ENCODE results near the gene PHF19. TPM values are rescaled to one million over a fixed set of nuclear protein-coding genes. Genes with fewer than 3 reads are reported as not detected.

Gene PHF19
- total RNA-seq, 1 donor from 2014 or later, result 18.9 TPM

DNA sequence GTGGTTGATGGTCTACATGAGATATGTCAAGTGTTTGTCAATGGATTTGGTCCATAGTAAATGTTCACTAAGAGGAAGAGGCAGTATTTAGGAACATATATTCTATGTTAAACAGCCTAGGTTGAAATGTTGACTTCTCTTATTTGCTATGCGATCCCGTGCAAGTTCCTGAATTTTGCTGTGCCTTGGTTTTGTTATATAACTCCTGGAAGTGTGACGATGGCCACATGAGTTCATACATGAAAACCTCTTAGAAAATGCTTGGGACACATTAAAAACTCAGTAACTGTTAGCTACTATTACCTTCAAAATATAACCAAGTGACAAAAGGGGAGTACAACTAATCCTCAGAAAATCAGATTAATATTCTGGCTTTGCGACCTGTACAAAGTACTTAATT, 61.9 kb downstream of the PHF19 start:
- TF ChIP-seq, protein P1, sequence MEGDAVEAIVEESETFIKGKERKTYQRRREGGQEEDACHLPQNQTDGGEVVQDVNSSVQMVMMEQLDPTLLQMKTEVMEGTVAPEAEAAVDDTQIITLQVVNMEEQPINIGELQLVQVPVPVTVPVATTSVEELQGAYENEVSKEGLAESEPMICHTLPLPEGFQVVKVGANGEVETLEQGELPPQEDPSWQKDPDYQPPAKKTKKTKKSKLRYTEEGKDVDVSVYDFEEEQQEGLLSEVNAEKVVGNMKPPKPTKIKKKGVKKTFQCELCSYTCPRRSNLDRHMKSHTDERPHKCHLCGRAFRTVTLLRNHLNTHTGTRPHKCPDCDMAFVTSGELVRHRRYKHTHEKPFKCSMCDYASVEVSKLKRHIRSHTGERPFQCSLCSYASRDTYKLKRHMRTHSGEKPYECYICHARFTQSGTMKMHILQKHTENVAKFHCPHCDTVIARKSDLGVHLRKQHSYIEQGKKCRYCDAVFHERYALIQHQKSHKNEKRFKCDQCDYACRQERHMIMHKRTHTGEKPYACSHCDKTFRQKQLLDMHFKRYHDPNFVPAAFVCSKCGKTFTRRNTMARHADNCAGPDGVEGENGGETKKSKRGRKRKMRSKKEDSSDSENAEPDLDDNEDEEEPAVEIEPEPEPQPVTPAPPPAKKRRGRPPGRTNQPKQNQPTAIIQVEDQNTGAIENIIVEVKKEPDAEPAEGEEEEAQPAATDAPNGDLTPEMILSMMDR (IDR thresholded peaks at IDR 0.05; ENCODE audit: partially characterized antibody, unreplicated experiment), result no peak
- Mint-ChIP-seq H3K4me3 (ENCODE audit: unreplicated experiment) (no peak overlapping the region), H3K27me3 (ENCODE audit: unreplicated experiment) (no peaks in the 10 kb centered on the region), H3K4me1 (ENCODE audit: low read depth, unreplicated experiment) (no peaks in the 10 kb centered on the region), H3K36me3 (ENCODE audit: unreplicated experiment) (no peaks in the 10 kb centered on the region), H3K9me3 (ENCODE audit: unreplicated experiment) (no peaks in the 10 kb centered on the region), H3K27ac (ENCODE audit: unreplicated experiment) (no peak overlapping the region)
- no peak for DNase-seq

DNA sequence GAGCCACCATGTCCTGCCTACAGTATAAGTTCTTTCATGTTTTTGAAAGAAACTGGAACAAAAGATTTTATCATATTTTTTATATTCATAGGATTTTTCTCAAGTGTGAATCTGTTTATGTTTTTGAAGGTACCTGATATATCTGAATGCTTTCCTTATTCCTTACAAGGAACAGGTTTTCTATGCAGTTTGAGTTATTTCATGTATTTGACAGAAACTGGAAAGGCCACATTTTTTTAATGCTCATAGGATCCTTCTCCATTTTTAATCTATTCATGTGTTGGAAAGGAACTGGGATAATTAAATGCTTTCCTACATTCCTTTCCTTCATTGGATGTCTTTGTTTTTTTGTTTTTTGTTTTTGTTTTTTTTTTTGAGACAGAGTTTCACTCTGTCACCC, 68.1 kb downstream of the PHF19 start:
- H3K27ac Mint-ChIP-seq (ENCODE audit: unreplicated experiment), result no peak overlapping the region
- H3K4me1 Mint-ChIP-seq (ENCODE audit: low read depth, unreplicated experiment), result no peaks in the 10 kb centered on the region
- H3K36me3 Mint-ChIP-seq (ENCODE audit: unreplicated experiment), result peaks cover 22% of the 10 kb centered on the region
- peaks cover 5% of the 10 kb centered on the region for H3K9me3 Mint-ChIP-seq (ENCODE audit: unreplicated experiment)
- H3K4me3 Mint-ChIP-seq (ENCODE audit: unreplicated experiment), result no peak overlapping the region
- no peak for DNase-seq
- no peaks in the 10 kb centered on the region for H3K27me3 Mint-ChIP-seq (ENCODE audit: unreplicated experiment)
- TF ChIP-seq, protein P1 (IDR thresholded peaks at IDR 0.05; ENCODE audit: partially characterized antibody, unreplicated experiment), result no peak

DNA sequence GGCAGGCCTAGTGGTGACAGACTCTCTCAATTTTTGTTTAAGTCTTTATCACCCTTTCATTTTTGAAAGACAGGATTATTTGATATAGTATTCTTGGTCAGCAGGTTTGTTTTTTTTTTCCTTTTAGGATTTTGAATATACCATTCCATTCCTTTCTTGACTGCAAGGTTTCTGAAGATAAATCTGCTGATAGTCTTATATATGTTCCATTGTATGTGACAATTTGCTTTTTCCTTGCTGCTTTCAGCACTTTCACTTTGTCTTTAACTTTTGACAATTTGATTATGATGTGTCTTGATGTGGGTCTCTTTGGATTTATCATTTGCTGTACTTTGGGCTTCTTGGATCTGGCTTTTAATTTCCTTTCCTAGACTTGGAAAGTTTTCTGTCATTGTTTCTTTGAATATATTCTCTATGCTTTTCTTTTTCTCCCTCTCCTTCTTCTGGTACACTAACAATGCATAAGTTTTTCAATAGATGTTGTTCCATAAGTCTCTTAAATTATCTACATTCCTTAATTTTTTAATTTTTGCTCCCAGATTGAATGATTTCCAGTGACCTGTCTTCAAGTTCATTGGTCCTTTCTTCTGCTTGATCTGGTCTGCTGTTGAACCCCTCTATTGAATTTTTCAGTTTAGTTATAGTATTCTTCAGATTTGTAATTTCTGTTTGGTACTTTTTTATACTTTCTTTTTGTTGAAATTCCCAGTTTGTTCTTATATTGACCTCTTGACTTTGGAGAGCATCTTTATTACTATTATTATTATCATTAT, 69.2 kb downstream of the PHF19 start:
- Mint-ChIP-seq H3K9me3 (ENCODE audit: unreplicated experiment) (peaks cover 5% of the 10 kb centered on the region), H3K27ac (ENCODE audit: unreplicated experiment) (no peak overlapping the region), H3K4me1 (ENCODE audit: low read depth, unreplicated experiment) (no peaks in the 10 kb centered on the region), H3K27me3 (ENCODE audit: unreplicated experiment) (no peaks in the 10 kb centered on the region), H3K4me3 (ENCODE audit: unreplicated experiment) (no peak overlapping the region), H3K36me3 (ENCODE audit: unreplicated experiment) (peaks cover 22% of the 10 kb centered on the region)
- TF ChIP-seq, protein P1 (IDR thresholded peaks at IDR 0.05; ENCODE audit: partially characterized antibody, unreplicated experiment), result no peak
- no peak for DNase-seq

Other genes starting within 250 kb of the PHF19 start
- 25.4 TPM for gene MEGF9, start 162.7 kb downstream of the PHF19 start, total RNA-seq (ENCODE audit: unreplicated experiment)
- 67.2 TPM for gene FBXW2, start 83.8 kb downstream of the PHF19 start, total RNA-seq (ENCODE audit: unreplicated experiment)
- gene PSMD5, start 34.3 kb downstream of the PHF19 start, total RNA-seq (ENCODE audit: unreplicated experiment), result 48.5 TPM
- gene TRAF1, start 49.6 kb upstream of the PHF19 start, total RNA-seq (ENCODE audit: unreplicated experiment), result 1.6 TPM
- 1.0 TPM for gene C5, start 173.1 kb upstream of the PHF19 start, total RNA-seq (ENCODE audit: unreplicated experiment)
- 9.5 TPM for gene CNTRL, start 197.8 kb upstream of the PHF19 start, total RNA-seq (ENCODE audit: unreplicated experiment)